KMS-11 (cell line): Measurements from ENCODE around the gene RERE.
A peak's percentile ranks its signal among the peaks of the same experiment; 100 is the strongest.

ENCODE experiments used
- H2AFZ ChIP-seq: fragments of 200-600 bp; sonication (generic); 2 replicates; pipeline ENCODE4 v1.6.1; 2016; ENCODE audit warnings: antibody characterized with exemption, mixed run types, low read depth
- H3K27ac ChIP-seq: fragments of 200-600 bp; sonication (generic); 2 replicates; pipeline ENCODE4 v1.6.1; 2016; ENCODE audit warnings: mild to moderate bottlenecking, mixed run types
- H3K27me3 ChIP-seq: fragments of 200-600 bp; sonication (generic); 2 replicates; pipeline ENCODE4 v1.6.1; 2017; ENCODE audit warnings: mild to moderate bottlenecking, low read depth, mixed run types, moderate library complexity; ENCODE audit not compliant: insufficient read depth
- H3K36me3 ChIP-seq: fragments of 200-600 bp; sonication (generic); 2 replicates; pipeline ENCODE4 v1.6.1; 2017; ENCODE audit warnings: mild to moderate bottlenecking, mixed run types; ENCODE audit not compliant: insufficient read depth
- H3K4me1 ChIP-seq: fragments of 200-600 bp; sonication (generic); 2 replicates; pipeline ENCODE4 v1.6.1; 2016; ENCODE audit warnings: mild to moderate bottlenecking, low read depth, mixed run types; ENCODE audit not compliant: poor library complexity, severe bottlenecking
- H3K4me2 ChIP-seq: fragments of 200-600 bp; sonication (generic); 2 replicates; pipeline ENCODE4 v1.7.0; 2016; ENCODE audit warnings: mild to moderate bottlenecking, mixed run types
- H3K4me3 ChIP-seq: fragments of 200-600 bp; sonication (generic); IDR thresholded peaks from 2 replicates; pipeline ENCODE4 v1.6.1; 2017; ENCODE audit warnings: low read depth, low read length, mixed read lengths; ENCODE audit not compliant: insufficient read depth
- H3K79me2 ChIP-seq: fragments of 200-600 bp; sonication (generic); 2 replicates; pipeline ENCODE4 v1.6.1; 2016; ENCODE audit warnings: low read depth, mixed run types; ENCODE audit not compliant: insufficient read depth
- H3K9ac ChIP-seq: fragments of 200-600 bp; sonication (generic); 2 replicates; pipeline ENCODE4 v1.6.1; 2016; ENCODE audit warnings: mild to moderate bottlenecking, mixed run types
- H4K20me1 ChIP-seq: fragments of 200-600 bp; sonication (generic); 2 replicates; pipeline ENCODE4 v1.6.1; 2016; ENCODE audit warnings: mild to moderate bottlenecking, mixed run types; ENCODE audit not compliant: insufficient read depth
- TF ChIP-seq, protein P1 (sequence below): fragments of 200-600 bp; sonication (generic); conservative IDR thresholded peaks from 2 replicates; pipeline ENCODE4 v1.6.1; 2017; ENCODE audit warnings: low read depth, mild to moderate bottlenecking, antibody characterized with exemption, low read length, moderate library complexity, mixed read lengths

RERE gene

DNA sequence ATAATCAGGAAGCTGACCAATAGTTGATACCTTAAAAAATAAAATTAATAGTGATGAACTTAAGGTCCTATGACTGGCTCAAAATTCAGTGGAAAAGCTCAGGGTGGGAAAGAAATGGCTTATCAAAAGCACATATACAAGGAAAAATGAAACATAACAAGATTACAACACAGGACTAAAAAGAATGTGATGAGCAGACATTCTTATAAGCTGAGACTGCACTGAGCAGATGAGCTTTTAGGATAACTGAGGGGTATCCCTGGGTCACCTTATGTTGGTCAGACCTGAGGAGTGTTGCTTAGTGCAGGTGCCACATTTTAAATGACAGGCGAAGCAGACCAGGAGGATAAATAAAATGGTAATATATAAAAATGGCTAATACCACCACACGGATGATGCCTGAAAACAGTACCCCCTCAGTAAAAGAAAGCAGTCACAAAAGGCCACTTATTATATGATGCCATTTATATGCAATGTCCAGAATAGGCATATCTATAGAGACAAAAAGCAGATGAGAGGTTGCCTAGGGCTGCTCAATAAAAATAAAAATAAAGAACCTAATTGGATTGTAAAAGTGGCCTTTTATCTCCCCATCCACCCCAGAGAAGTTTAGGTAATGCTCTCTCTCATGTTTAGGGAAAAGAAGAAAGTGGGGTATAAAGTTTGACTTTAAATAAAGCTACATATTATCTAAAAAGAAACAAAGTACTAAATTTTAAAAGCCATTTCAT, 335.6 kb downstream of the RERE start:
- no peak overlapping the region for H3K27ac ChIP-seq
- no peaks in the 10 kb centered on the region for H3K79me2 ChIP-seq
- no peaks in the 10 kb centered on the region for H3K36me3 ChIP-seq

DNA sequence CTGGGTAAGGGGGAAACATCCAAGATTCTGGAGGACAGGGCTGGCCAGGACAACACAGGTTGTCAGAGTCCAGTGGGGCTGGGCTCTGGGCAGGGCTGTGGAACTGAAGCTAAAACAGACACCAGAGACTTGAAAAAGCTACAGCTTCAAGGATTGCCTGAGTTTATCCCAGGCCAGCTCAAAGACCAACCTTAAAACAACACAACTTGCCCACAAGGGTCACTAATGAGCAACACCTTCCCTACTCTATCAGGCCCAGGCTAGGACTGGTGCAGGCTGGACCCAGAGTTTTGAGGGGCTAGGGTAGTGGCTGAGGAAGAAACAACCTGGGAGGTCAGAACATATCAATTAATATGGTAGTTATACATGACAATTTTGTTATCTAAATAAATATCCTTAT, 338.9 kb downstream of the RERE start:
- Histone ChIP-seq H3K4me1 (peaks cover 48% of the 10 kb centered on the region), H3K27ac (no peak overlapping the region), H2AFZ (no peak overlapping the region), H4K20me1 (peaks cover 14% of the 10 kb centered on the region), H3K4me2 (no peak overlapping the region), H3K9ac (no peak overlapping the region), H3K27me3 (peaks cover 11% of the 10 kb centered on the region; the same call in 1 of the 2 replicates), H3K79me2 (no peaks in the 10 kb centered on the region), H3K4me3 (no peak overlapping the region), H3K36me3 (no peaks in the 10 kb centered on the region)
- TF ChIP-seq, protein P1, sequence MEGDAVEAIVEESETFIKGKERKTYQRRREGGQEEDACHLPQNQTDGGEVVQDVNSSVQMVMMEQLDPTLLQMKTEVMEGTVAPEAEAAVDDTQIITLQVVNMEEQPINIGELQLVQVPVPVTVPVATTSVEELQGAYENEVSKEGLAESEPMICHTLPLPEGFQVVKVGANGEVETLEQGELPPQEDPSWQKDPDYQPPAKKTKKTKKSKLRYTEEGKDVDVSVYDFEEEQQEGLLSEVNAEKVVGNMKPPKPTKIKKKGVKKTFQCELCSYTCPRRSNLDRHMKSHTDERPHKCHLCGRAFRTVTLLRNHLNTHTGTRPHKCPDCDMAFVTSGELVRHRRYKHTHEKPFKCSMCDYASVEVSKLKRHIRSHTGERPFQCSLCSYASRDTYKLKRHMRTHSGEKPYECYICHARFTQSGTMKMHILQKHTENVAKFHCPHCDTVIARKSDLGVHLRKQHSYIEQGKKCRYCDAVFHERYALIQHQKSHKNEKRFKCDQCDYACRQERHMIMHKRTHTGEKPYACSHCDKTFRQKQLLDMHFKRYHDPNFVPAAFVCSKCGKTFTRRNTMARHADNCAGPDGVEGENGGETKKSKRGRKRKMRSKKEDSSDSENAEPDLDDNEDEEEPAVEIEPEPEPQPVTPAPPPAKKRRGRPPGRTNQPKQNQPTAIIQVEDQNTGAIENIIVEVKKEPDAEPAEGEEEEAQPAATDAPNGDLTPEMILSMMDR, result no peak

More for the DNA sequence above, 335.6 kb downstream of the RERE start:
- TF ChIP-seq, protein P1, result no peak
- Histone ChIP-seq H3K27me3 (peaks cover 8% of the 10 kb centered on the region; the same call in 1 of the 2 replicates), H3K9ac (no peak overlapping the region), H3K4me1 (peaks cover 22% of the 10 kb centered on the region), H2AFZ (no peak overlapping the region), H3K4me2 (no peak overlapping the region), H3K4me3 (no peak overlapping the region), H4K20me1 (peaks cover 14% of the 10 kb centered on the region)

DNA sequence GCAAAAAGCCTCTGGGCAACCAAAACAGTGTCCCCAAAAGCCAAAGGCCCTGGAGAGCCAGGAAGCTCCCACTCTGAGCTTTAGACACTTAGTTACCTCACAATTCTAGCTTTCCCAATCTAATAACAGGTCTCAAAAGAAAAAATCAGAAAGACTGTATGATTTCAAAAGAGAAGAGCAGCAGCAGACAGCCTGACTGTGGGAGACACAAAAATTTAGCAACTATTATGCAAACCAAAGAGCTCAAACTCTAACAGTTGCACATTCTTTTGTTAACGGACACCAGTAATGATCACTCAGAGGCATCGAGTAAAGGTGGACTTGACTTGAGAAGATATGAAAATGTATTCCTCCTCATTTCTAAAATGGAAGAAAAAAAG, 339.5 kb downstream of the RERE start:
- peak overlapping the region; percentile 64; the same call in 1 of the 2 replicates for H3K4me2 ChIP-seq
- no peak overlapping the region for H2AFZ ChIP-seq
- TF ChIP-seq, protein P1, result no peak
- no peaks in the 10 kb centered on the region for H3K79me2 ChIP-seq
- H3K27ac ChIP-seq, result no peak overlapping the region
- no peaks in the 10 kb centered on the region for H3K36me3 ChIP-seq
- peaks cover 14% of the 10 kb centered on the region for H4K20me1 ChIP-seq
- H3K9ac ChIP-seq, result no peak overlapping the region
- peaks cover 54% of the 10 kb centered on the region for H3K4me1 ChIP-seq
- H3K4me3 ChIP-seq, result no peak overlapping the region
- peaks cover 11% of the 10 kb centered on the region; the same call in 1 of the 2 replicates for H3K27me3 ChIP-seq

DNA sequence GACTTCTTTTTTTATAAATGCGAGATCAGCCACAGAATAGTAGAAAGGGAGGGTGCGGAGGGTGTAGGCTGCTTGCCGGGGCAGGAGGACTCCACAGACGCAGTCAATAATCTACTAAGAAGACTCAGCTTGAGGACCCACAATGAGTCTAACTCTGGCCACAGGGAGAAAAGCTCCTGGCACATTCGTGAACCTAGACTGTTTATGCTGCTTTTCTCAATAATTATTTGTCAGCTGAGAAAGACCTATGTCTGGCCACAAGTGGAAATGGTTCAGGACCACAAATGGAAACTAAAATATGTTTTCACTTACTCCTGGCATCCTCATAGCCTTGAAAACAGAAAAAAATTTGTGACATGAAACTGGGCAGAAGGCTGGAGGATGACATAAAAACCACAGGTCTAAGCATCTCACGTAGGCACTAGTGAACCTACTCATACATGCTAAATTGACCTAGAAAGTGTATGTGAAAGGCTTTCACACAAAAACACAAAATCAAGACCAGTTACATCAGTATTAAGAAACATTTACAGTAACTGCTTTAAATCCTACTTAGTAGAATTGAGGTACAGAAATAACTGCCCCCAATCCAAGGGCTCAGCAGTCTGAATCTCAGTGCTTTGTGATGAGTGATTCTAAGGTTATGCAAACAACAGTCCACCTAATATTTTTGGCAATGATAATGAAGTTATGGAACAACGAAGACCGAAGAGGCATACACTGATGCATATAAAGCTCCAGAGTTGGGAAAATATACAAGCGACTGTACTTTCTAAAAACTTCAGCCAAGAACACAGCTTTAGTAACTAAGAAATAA, 340.1 kb downstream of the RERE start:
- H3K4me1 ChIP-seq, result peaks cover 60% of the 10 kb centered on the region
- H3K79me2 ChIP-seq, result no peaks in the 10 kb centered on the region
- H4K20me1 ChIP-seq, result peaks cover 14% of the 10 kb centered on the region
- no peak overlapping the region for H2AFZ ChIP-seq
- peaks cover 11% of the 10 kb centered on the region; the same call in 1 of the 2 replicates for H3K27me3 ChIP-seq
- no peak overlapping the region; the same call in 1 of the 2 replicates for H3K27ac ChIP-seq
- H3K4me2 ChIP-seq, result peak overlapping the region; percentile 64
- H3K36me3 ChIP-seq, result no peaks in the 10 kb centered on the region
- no peak overlapping the region for H3K4me3 ChIP-seq
- H3K9ac ChIP-seq, result no peak overlapping the region
- TF ChIP-seq, protein P1, result no peak
